Ishikawa (cell line): ENCODE results near the gene KBTBD7.

Experiments
- CEBPB ChIP-seq: IDR thresholded peaks from 2 replicates; pipeline ENCODE4 v1.6.1; 2012
- CREB1 ChIP-seq: IDR thresholded peaks from 2 replicates; pipeline ENCODE4 v1.6.1; 2012; ENCODE audit warnings: low read depth
- EGR1 ChIP-seq: IDR thresholded peaks from 2 replicates; pipeline ENCODE4 v1.6.1; 2012
- EP300 ChIP-seq: IDR thresholded peaks from 2 replicates; pipeline ENCODE4 v1.6.1; 2012; ENCODE audit warnings: borderline replicate concordance
- FOXM1 ChIP-seq: IDR thresholded peaks from 2 replicates; pipeline ENCODE4 v1.6.1; 2012; ENCODE audit warnings: low read depth, borderline replicate concordance
- MAX ChIP-seq: IDR thresholded peaks from 2 replicates; pipeline ENCODE4 v1.6.1; 2012
- NFIC ChIP-seq: IDR thresholded peaks from 2 replicates; pipeline ENCODE4 v1.6.1; 2012
- RAD21 ChIP-seq: IDR thresholded peaks from 2 replicates; pipeline ENCODE4 v1.6.1; 2012; ENCODE audit warnings: low read depth
- REST ChIP-seq: IDR thresholded peaks from 2 replicates; pipeline ENCODE4 v1.6.1; 2012; ENCODE audit warnings: low read depth, mild to moderate bottlenecking
- TAF1 ChIP-seq: IDR thresholded peaks from 2 replicates; pipeline ENCODE4 v1.6.1; 2012; ENCODE audit warnings: low read depth, mild to moderate bottlenecking
- TCF12 ChIP-seq: IDR thresholded peaks from 2 replicates; pipeline ENCODE4 v1.6.1; 2012; ENCODE audit warnings: low read depth
- TEAD4 ChIP-seq: IDR thresholded peaks from 2 replicates; pipeline ENCODE4 v1.6.1; 2012
- USF1 ChIP-seq: IDR thresholded peaks from 2 replicates; pipeline ENCODE4 v1.6.1; 2012
- YY1 ChIP-seq: IDR thresholded peaks from 2 replicates; pipeline ENCODE4 v1.6.1; 2012; ENCODE audit warnings: low read depth
- ZBTB7A ChIP-seq: IDR thresholded peaks from 2 replicates; pipeline ENCODE4 v1.6.1; 2012; ENCODE audit warnings: low read depth

The KBTBD7 gene

GRCh38 chr13:41224113-41225110 lies 30.0 kb upstream of the KBTBD7 start:
- no peak for TF ChIP-seq CEBPB
- TF ChIP-seq EP300, result no peak
- no peak for TF ChIP-seq YY1
- no peak for TF ChIP-seq EGR1
- no peak for TF ChIP-seq NFIC
- TF ChIP-seq TCF12, result no peak
- TF ChIP-seq FOXM1, result no peak
- no peak for TF ChIP-seq TEAD4
- no peak for TF ChIP-seq RAD21
- TF ChIP-seq CREB1, result no peak
- TF ChIP-seq MAX, result no peak
- TF ChIP-seq TAF1, result no peak
- no peak for TF ChIP-seq USF1
- TF ChIP-seq REST, result no peak
- no peak for TF ChIP-seq ZBTB7A

GRCh38 chr13:41222259-41222852 lies 28.0 kb upstream of the KBTBD7 start:
- TF ChIP-seq RAD21 (peak; percentile 66), TEAD4 (0 out of 2 replicates have a peak, but pooled peaks have one; percentile 10), USF1 (no peak)

- TF ChIP-seq CREB1 (no peak), EGR1 (no peak), REST (no peak), ZBTB7A (no peak), USF1 (no peak), NFIC (no peak), EP300 (no peak), RAD21 (no peak), FOXM1 (no peak), TAF1 (no peak), CEBPB (no peak), TEAD4 (no peak), MAX (no peak), YY1 (no peak), TCF12 (no peak)
These were observed 26.0 kb upstream of the KBTBD7 start for GRCh38 chr13:41220401-41220800.

- no peak for TF ChIP-seq TAF1
- TF ChIP-seq FOXM1, result no peak
- no peak for TF ChIP-seq MAX
- TF ChIP-seq NFIC, result no peak
- no peak for TF ChIP-seq CREB1
These were observed 21.8 kb upstream of the KBTBD7 start for GRCh38 chr13:41216160-41216559.

GRCh38 chr13:41213919-41214318 lies 19.6 kb upstream of the KBTBD7 start:
- no peak for TF ChIP-seq REST
- TF ChIP-seq USF1, result no peak
- no peak for TF ChIP-seq CREB1
- no peak for TF ChIP-seq CEBPB
- no peak for TF ChIP-seq RAD21
- no peak for TF ChIP-seq EGR1
- TF ChIP-seq FOXM1, result no peak
- TF ChIP-seq EP300, result no peak
- no peak for TF ChIP-seq TEAD4
- TF ChIP-seq TAF1, result no peak
- TF ChIP-seq YY1, result no peak
- TF ChIP-seq TCF12, result no peak
- TF ChIP-seq NFIC, result no peak
- no peak for TF ChIP-seq MAX
- no peak for TF ChIP-seq ZBTB7A
